Right ventricle myocardium inferior (tissue), 1 donor: ENCODE data around the gene ITPR1. TPM values are rescaled to one million over a fixed set of nuclear protein-coding genes. Genes with fewer than 3 reads are reported as not detected.

Source experiments
- ATAC-seq: fragments of 200-7000 bp; cut with Tn5 transposase; one replicate; pipeline ENCODE4 v1.9.1; 2020; ENCODE audit warnings: mild to moderate bottlenecking, moderate library complexity
- DNase-seq: peaks from one replicate; pipeline ENCODE4 v3.0.0; 2021; ENCODE audit errors: missing footprints
- intact Hi-C: fragments of 100-400 bp; cut with DNase I; formaldehyde crosslinking; loops from one replicate; pipeline ENCODE4 v1.11.0; 2022
- total RNA-seq: library from RNA; stranded (reverse); fragmentation: NEBNext Ultra II Directional; extraction: Animal tissue kit (Norgen Biotek cat#: 25700); gene quantifications from one replicate; pipeline ENCODE4 v1.2.1, GENCODE V29; 2021
- donor health status: DM: no; HTN: yes; CAD: no; lungs with severe emphysema.

Gene ITPR1
- total RNA-seq, 1 donor from 2014 or later, result 22.4 TPM

- intact Hi-C loops, result no loop called here
- no peak for ATAC-seq
- DNase-seq, result no peak
Observed at GRCh38 chr3:4849136-4849535, 356.0 kb downstream of the ITPR1 start.

- intact Hi-C loops, result no loop called here
- ATAC-seq, result no peak
Observed at GRCh38 chr3:4849739-4850138, 356.6 kb downstream of the ITPR1 start.

GRCh38 chr3:4850211-4850927 is 357.2 kb downstream of the ITPR1 start:
- DNase-seq (no peak), ATAC-seq (no peak)
- intact Hi-C loops, result no loop called here

More at GRCh38 chr3:4849739-4850138, 356.6 kb downstream of the ITPR1 start:
- no peak for DNase-seq

GRCh38 chr3:4850928-4851265 is 357.7 kb downstream of the ITPR1 start:
- no peak for ATAC-seq
- intact Hi-C loops, result no loop called here
- DNase-seq, result no peak

- intact Hi-C loops, result no loop called here
- DNase-seq (no peak), ATAC-seq (no peak)
Observed at GRCh38 chr3:4852780-4853748, 359.9 kb downstream of the ITPR1 start.

GRCh38 chr3:4853749-4854140 is 360.6 kb downstream of the ITPR1 start:
- no peak for ATAC-seq
- intact Hi-C loops, result no loop called here
- DNase-seq, result no peak

- intact Hi-C loops, result no loop called here
- ATAC-seq (no peak), DNase-seq (no peak)
Observed at GRCh38 chr3:4855676-4856075, 362.5 kb downstream of the ITPR1 start.

- intact Hi-C loops, result no loop called here
- no peak for ATAC-seq
- DNase-seq, result no peak
Observed at GRCh38 chr3:4856136-4856535, 363.0 kb downstream of the ITPR1 start.

- intact Hi-C loops, result no loop called here
- no peak for ATAC-seq
- DNase-seq, result no peak
Observed at GRCh38 chr3:4856564-4856963, 363.4 kb downstream of the ITPR1 start.

- intact Hi-C loops, result no loop called here
- ATAC-seq (no peak), DNase-seq (no peak)
Observed at GRCh38 chr3:4856986-4857385, 363.8 kb downstream of the ITPR1 start.

- no peak for DNase-seq
- ATAC-seq, result no peak
- intact Hi-C loops, result no loop called here
Observed at GRCh38 chr3:4859788-4860187, 366.6 kb downstream of the ITPR1 start.

- ATAC-seq, result no peak
- intact Hi-C loops, result no loop called here
- DNase-seq, result no peak
Observed at GRCh38 chr3:4862973-4863372, 369.8 kb downstream of the ITPR1 start.

- intact Hi-C loops, result no loop called here
- ATAC-seq, result no peak
- no peak for DNase-seq
Observed at GRCh38 chr3:4864503-4864902, 371.4 kb downstream of the ITPR1 start.

GRCh38 chr3:4865714-4866113 is 372.6 kb downstream of the ITPR1 start:
- no peak for DNase-seq
- no peak for ATAC-seq
- intact Hi-C loops, result no loop called here

- DNase-seq (no peak), ATAC-seq (no peak)
- intact Hi-C loops, result no loop called here
Observed at GRCh38 chr3:4866866-4867265, 373.7 kb downstream of the ITPR1 start.

- intact Hi-C loops, result no loop called here
- DNase-seq, result no peak
- ATAC-seq, result no peak
Observed at GRCh38 chr3:4877173-4877787, 384.1 kb downstream of the ITPR1 start.

GRCh38 chr3:4880850-4881249 is 387.7 kb downstream of the ITPR1 start:
- ATAC-seq (no peak), DNase-seq (no peak)
- intact Hi-C loops, result no loop called here

GRCh38 chr3:4882548-4882947 is 389.4 kb downstream of the ITPR1 start:
- DNase-seq, result no peak
- no peak for ATAC-seq
- intact Hi-C loops, result no loop called here

- DNase-seq, result no peak
- intact Hi-C loops, result no loop called here
- ATAC-seq, result no peak
Observed at GRCh38 chr3:4883011-4883410, 389.9 kb downstream of the ITPR1 start.

- intact Hi-C loops, result no loop called here
- DNase-seq (no peak), ATAC-seq (no peak)
Observed at GRCh38 chr3:4884888-4885287, 391.7 kb downstream of the ITPR1 start.
